RWPE2 (cell line): Measurements from ENCODE around the gene LILRA2.

Source experiments
- ATAC-seq: fragments of 200-7000 bp; cut with Tn5 transposase; 3 replicates; pipeline ENCODE4 v1.9.1; 2021; ENCODE audit warnings: low read depth
- DNase-seq: peaks from one replicate; pipeline ENCODE4 v3.0.0-alpha.2; 2020; ENCODE audit warnings: low spot score
- H3K27ac ChIP-seq: fragments of 450-650 bp; 2 replicates; pipeline ENCODE4 v1.5.1; 2017; ENCODE audit warnings: mild to moderate bottlenecking; ENCODE audit not compliant: poor library complexity, severe bottlenecking
- H3K27me3 ChIP-seq: fragments of 250-450 bp; sonication (Bioruptor Pico); 2 replicates; pipeline ENCODE4 v1.5.1; 2021; ENCODE audit warnings: mild to moderate bottlenecking, moderate library complexity; ENCODE audit not compliant: insufficient read depth, poor library complexity, severe bottlenecking
- H3K36me3 ChIP-seq: fragments of 250-450 bp; sonication (Bioruptor Pico); 2 replicates; pipeline ENCODE4 v1.5.1; 2020; ENCODE audit warnings: low read depth, mild to moderate bottlenecking, moderate library complexity
- H3K4me1 ChIP-seq: fragments of 250-450 bp; sonication (Bioruptor Pico); 2 replicates; pipeline ENCODE4 v1.5.1; 2021; ENCODE audit warnings: mild to moderate bottlenecking, moderate library complexity; ENCODE audit not compliant: insufficient read depth, poor library complexity, severe bottlenecking
- H3K4me3 ChIP-seq: fragments of 250-450 bp; sonication (Bioruptor Pico); 2 replicates; pipeline ENCODE4 v1.5.1; 2021; ENCODE audit warnings: mild to moderate bottlenecking, moderate library complexity; ENCODE audit not compliant: severe bottlenecking
- H3K9me3 ChIP-seq: fragments of 250-450 bp; sonication (Bioruptor Pico); 2 replicates; pipeline ENCODE4 v1.5.1; 2021; ENCODE audit warnings: mild to moderate bottlenecking, moderate library complexity; ENCODE audit not compliant: severe bottlenecking
- TF ChIP-seq, protein P1 (sequence below): fragments of 450-650 bp; IDR thresholded peaks from one replicate; pipeline ENCODE4 v1.5.1; 2017; ENCODE audit warnings: mild to moderate bottlenecking, moderate library complexity; ENCODE audit not compliant: poor library complexity, severe bottlenecking

The LILRA2 gene

DNA sequence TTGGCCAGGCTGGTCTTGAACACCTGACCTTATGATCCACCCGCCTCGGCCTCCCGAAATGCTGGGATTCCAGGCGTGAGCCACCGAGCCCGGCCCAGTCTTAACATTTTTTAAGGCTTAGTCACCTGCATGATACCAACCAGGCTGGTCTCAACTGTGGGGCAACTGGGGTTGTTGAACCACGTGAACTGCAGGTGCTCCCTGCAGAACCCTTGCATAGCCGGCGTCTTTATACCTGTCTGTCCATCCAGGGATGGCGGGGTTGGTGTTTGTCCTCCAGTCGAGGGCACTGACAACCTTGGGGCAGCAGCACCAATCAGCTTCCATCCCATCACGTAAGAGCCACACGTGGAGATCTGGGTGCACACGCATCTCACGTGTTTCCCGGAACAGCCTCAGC is 24.8 kb upstream of the LILRA2 start:
- H3K4me1 ChIP-seq: no peaks in the 10 kb centered on the region
- ATAC-seq (no peak), DNase-seq (no peak)
- no peaks in the 10 kb centered on the region for H3K27me3 ChIP-seq
- no peak overlapping the region for H3K27ac ChIP-seq
- no peaks in the 10 kb centered on the region for H3K9me3 ChIP-seq
- no peaks in the 10 kb centered on the region for H3K36me3 ChIP-seq
- TF ChIP-seq, protein P1, sequence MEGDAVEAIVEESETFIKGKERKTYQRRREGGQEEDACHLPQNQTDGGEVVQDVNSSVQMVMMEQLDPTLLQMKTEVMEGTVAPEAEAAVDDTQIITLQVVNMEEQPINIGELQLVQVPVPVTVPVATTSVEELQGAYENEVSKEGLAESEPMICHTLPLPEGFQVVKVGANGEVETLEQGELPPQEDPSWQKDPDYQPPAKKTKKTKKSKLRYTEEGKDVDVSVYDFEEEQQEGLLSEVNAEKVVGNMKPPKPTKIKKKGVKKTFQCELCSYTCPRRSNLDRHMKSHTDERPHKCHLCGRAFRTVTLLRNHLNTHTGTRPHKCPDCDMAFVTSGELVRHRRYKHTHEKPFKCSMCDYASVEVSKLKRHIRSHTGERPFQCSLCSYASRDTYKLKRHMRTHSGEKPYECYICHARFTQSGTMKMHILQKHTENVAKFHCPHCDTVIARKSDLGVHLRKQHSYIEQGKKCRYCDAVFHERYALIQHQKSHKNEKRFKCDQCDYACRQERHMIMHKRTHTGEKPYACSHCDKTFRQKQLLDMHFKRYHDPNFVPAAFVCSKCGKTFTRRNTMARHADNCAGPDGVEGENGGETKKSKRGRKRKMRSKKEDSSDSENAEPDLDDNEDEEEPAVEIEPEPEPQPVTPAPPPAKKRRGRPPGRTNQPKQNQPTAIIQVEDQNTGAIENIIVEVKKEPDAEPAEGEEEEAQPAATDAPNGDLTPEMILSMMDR: no peak
- H3K4me3 ChIP-seq: no peak overlapping the region

DNA sequence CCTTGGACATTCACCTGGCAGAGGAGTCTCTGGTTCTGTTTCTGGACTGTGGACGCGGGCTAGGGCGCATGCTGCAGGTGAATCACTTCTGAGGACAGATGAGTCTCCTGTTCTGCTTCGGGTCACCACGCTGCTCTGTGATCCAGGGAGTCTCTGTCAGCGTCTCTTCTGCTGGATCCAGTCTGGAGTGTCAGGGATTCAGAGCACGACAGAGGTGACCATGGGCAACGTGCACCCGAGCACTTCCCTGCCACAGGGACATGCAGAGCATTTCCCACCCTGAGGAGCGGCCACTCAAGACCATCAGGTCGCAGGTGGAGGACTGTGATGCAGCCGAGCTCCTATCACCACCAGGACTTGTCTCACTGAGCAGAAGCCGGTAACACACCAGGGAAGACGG is 24.4 kb upstream of the LILRA2 start:
- Histone ChIP-seq H3K4me1 (no peaks in the 10 kb centered on the region), H3K27ac (no peak overlapping the region), H3K9me3 (no peaks in the 10 kb centered on the region), H3K36me3 (no peaks in the 10 kb centered on the region), H3K4me3 (no peak overlapping the region), H3K27me3 (no peaks in the 10 kb centered on the region)
- DNase-seq (no peak), ATAC-seq (no peak)
- TF ChIP-seq, protein P1: no peak

DNA sequence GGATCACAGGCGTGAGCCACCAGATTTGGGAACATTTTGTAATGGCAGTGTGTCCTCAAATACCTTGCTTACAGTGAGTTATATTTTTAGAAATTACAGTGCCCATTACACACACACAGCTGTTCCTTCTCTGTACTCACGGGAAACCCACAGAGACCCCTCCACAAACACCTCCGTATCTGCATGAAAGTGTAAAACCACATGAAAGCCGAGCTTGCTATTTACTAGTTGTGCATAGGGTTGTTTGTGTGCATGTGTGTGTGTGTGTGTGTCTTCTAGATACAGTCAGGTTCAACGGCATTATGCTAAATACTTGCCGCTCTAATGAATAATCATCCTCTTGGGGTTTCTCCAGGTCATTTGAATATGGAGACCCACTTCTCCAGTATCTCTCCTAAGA is 22.3 kb upstream of the LILRA2 start:
- H3K4me3 ChIP-seq: no peak overlapping the region
- no peak for ATAC-seq

DNA sequence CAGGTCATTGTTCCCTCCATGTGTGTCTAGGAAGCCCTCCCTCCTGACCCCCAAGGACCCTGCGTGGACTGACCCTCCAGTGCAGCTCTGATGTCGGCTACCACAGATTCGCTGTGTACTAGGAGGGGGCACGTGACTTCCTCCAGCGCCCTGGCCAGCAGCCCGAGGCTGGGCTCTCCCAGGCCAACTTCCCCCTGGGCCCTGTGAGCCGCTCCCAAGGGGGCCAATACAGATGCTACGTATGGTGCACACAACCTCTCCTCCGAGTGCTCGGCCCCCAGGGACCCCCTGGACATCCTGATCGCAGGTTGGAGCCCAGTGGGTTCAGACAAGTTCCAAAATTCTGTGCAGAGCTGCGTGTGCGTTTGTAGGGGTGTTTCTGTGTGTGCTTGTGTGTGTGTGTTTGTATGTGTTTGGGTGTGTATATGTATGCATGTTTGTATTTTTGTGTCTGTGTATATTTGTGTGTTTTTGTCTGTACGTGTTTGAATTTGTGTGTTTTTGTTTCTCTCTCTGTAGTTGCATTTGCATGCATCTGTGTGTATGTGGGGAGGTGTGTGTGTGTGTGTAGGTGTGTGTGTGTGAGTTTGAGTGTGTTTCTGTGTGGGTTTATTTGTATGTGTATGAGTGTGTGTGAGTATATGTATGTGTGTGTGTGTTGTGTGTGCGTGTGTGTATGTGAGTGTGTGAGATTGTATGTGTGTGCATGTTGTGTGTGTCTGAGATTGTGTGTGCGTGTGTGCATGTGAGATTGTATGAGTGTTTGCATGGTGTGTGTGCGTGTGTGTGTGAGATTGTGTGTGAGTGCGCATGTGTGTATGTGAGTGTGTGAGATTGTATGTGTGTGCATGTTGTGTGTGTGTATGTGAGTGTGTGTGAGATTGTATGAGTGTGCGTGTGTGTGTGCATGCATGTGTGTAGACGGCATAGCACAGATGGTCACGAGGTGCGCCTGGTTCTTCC is 21.4 kb upstream of the LILRA2 start:
- no peak overlapping the region for H3K4me3 ChIP-seq
- H3K4me1 ChIP-seq: no peaks in the 10 kb centered on the region
- TF ChIP-seq, protein P1: no peak
- H3K27me3 ChIP-seq: no peaks in the 10 kb centered on the region
- no peak overlapping the region for H3K27ac ChIP-seq
- H3K9me3 ChIP-seq: no peaks in the 10 kb centered on the region
- H3K36me3 ChIP-seq: no peaks in the 10 kb centered on the region
- ATAC-seq: no peak
- no peak for DNase-seq

More for the DNA sequence above, 22.3 kb upstream of the LILRA2 start:
- DNase-seq: no peak
- no peaks in the 10 kb centered on the region for H3K36me3 ChIP-seq
- no peaks in the 10 kb centered on the region for H3K9me3 ChIP-seq
- no peak overlapping the region for H3K27ac ChIP-seq
- H3K27me3 ChIP-seq: no peaks in the 10 kb centered on the region
- H3K4me1 ChIP-seq: no peaks in the 10 kb centered on the region
- TF ChIP-seq, protein P1: no peak

DNA sequence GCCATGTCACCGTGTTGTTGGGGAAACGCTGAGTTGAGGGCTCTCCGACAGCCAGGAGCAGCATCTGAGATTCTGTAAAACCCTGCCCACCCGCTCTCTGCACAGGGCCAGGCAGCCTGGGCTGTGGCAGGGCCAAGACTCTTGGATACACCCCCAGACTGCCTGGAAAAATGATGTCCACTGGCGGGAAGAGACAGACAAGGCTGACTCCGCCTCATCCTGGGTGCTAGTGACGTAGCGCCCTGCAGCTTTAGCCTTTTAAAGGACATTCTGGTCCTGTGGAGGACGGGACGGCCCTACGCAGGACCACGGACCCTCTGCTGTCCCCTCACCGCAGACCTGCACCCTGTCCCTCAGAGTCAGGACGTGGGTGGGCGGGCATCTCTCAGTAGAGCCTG is 20.7 kb upstream of the LILRA2 start:
- H3K27ac ChIP-seq: no peak overlapping the region
- DNase-seq: no peak
- no peaks in the 10 kb centered on the region for H3K4me1 ChIP-seq
- TF ChIP-seq, protein P1: no peak
- no peaks in the 10 kb centered on the region for H3K27me3 ChIP-seq
- no peaks in the 10 kb centered on the region for H3K36me3 ChIP-seq
- no peak for ATAC-seq
- H3K4me3 ChIP-seq: no peak overlapping the region
- H3K9me3 ChIP-seq: no peaks in the 10 kb centered on the region
